Hippocampal formation (tissue), 2 donors: ENCODE data around the gene PYROXD2.

ENCODE experiments used
- DNase-seq, 2 donors: peaks; one replicate each; lab custom pipeline; 2025; lab: John Stamatoyannopoulos, UW

PYROXD2 gene

DNA sequence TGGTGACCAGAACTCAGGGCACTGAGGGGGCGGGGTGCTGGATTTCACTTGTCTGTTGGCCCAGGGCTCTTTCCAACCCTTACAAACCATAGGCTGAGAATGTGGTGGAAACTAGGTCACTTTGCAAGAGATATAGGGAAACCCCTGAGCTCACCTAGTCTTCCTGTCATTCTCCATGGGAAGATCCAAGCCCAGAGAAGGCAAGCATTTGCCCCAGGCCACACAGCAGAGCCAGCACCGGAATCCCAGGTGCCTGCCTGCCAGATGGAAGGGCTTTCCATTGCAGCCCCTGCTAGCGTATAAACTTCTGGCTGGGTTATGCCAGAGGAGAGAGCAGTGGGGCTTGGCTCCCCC, 427 bp downstream of the PYROXD2 start:
- DNase-seq = no peak

DNA sequence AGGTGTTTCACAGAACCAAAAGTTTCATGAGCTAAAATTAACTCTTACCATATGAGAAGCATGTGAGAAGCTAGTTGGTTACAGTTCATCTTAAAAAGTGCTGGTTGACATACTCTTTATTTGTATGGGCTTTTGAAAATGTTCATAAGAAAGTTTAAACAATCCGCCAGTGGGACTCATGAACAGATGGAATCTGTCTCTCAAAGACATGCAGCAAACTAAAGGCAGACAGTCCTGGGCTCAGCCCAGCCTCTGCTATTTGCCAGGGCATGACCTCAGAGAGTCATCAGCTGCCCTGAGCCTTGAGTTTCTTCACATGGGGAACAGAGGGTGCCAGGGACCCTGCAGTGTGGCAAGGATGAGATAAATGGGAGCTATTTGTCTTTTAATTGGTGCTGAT, 3.2 kb downstream of the PYROXD2 start:
- no peak for DNase-seq

DNA sequence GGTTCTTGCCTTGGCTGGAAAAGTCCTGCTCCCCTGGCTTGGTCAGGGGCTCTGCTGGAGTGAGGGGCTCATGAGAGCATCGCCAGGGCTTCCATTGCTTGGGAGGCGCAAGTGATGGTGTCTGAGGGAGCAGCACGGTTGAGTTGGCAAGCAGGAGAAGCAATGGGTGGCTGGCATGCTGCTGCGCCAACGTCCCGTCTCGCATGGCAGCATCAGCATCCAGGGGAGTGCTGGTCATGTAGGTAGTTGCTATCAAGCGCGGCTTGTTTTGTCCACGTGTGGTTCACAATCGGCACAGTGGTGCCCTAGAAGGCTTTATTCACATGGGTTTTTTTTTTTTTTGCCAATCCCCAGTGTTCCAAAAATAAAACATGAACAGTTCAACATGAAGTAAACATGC, 3.8 kb downstream of the PYROXD2 start:
- DNase-seq = no peak

DNA sequence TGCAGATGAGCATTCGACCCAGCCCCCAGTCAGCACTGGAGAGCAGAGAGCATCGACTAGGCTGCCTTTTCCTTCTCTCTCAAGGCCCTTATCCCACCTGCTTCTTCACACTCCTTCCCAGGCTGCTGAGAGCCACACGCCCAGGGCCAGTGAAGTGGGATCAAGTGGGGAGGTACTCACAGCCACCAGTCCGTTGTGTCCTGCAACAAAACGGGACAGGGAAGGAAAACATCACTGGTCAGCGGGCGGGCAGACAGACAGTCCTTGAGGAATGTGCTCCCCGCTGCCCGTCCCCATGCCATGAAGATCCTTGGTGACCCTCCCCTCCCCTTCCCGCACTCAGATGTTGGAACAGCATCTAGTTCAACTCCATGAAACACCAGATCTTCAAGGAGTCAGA, 4.2 kb downstream of the PYROXD2 start:
- no peak for DNase-seq

DNA sequence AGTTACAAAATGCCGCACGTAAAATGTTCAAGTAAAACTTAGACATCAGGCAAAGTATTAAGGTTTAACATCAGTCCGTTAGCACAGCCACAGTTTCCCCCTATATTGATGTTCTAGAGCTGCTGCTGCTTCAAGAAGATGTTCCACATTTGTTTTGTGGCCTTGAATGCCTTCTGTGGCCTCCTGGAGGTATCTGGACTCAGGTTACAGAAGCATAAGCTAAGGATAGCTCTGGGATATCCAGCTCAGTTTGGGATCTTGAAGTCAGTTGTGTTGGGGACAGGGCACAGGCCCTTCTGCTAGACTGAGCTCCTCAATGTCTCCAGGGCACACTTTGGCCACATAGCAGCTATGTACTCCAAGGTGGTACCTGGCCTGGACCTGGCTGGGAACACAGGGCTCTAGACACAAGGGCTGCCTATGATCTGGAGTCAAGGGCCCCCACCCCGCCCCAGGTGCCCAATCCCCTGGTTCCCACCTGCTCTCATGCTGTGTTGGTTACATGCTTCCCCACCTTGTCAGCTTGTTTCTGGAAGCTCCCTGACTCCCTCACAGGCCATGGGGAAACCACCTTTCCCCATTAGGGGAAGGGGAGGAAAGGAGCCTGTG, 4.7 kb downstream of the PYROXD2 start:
- no peak for DNase-seq

DNA sequence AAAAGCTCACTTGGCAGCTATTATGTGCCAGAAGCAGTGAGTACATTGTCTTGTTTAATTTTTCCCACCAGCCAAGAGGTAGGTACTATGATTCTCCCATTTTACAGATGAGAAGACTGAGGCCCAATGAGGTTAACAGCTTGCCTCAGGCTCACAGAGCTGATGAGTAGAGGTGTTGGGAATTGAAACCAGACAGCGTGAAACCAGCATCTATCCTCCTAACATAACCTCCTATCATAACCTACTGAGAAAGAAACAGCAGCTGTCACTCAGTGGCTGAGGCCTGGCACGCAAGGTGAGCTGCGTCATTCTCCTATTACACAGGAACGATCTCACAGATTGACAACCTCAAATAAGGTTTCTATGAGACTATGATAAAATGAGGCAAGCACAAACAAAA, 6.2 kb downstream of the PYROXD2 start:
- no peak for DNase-seq

DNA sequence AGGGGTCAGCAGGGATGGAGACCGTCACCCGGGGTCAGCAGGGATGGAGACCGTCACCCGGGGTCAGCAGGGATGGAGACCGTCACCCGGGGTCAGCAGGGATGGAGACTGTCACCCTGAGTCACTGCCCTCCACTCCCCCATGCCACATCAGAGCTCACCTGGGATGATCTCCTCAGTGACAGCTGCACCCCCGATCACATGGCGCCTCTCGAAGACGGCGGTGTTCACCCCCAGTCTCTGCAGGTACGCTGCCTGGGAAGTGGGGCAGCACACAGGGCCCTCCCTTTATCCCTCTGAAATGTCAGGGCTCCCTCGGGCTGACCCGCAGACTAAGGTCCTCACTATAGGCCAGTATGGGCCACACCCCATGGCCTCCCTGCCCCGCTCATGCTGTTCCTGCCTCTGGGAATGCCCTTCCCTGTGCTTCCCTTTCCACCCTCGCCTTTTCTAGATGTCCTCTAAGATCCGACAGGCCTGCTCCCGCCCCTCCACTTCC, 7.2 kb downstream of the PYROXD2 start:
- no peak for DNase-seq

DNA sequence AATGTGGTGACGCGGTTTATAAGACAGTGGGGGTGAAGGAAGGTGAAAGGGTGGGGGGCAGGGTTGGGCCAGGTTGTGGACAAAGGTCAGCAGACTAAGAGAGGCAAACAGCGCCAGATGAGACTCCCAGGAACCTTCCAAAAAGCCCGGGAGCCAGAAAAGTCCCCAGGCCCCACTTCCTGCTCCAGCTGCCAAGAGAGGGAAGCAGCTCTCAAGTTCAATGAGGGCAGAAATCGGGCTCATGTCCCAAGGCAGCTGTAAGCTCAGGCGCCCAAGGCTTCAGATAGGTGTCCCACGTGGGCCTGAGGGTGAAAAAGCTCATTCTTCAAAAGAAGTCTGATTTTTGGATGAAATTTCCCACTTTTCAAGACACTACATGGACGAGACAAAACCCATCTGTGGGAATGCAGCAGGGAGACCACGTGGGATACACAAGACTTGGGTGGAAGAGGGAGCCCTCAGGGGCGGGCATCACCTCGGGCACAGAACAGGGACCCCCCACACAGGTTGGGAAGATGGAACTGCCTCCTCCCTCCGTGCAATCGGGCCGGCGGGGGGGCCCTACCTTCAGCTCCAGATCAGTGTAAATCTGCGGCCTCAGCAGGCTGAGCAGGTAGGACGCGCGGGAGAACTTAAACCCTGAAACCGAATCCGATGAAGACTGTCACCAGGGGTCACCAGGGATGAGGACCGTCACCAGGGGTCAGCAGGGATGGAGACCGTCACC, 7.8 kb downstream of the PYROXD2 start:
- DNase-seq = no peak

DNA sequence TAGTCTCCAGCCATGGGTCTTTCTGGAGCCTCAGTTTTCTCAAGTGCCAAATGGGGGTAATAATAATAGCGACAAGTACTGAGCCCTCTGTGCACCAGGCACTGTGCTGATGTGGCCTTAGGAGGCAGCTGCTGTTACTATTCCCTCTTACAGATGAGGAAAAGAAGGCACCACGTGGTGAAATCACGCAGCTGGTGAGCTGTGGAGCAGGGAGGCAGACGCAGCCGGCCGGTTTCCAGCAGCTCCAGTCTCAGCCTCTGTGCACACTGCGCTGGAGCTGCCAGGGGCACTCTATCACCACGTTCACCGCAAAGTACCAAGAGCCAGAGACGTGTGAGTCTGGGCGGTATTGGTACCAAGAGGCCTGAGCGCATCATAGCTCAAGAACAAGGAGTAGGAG, 9.6 kb downstream of the PYROXD2 start:
- peak in 1 of 2 donors; percentile 20 for DNase-seq

DNA sequence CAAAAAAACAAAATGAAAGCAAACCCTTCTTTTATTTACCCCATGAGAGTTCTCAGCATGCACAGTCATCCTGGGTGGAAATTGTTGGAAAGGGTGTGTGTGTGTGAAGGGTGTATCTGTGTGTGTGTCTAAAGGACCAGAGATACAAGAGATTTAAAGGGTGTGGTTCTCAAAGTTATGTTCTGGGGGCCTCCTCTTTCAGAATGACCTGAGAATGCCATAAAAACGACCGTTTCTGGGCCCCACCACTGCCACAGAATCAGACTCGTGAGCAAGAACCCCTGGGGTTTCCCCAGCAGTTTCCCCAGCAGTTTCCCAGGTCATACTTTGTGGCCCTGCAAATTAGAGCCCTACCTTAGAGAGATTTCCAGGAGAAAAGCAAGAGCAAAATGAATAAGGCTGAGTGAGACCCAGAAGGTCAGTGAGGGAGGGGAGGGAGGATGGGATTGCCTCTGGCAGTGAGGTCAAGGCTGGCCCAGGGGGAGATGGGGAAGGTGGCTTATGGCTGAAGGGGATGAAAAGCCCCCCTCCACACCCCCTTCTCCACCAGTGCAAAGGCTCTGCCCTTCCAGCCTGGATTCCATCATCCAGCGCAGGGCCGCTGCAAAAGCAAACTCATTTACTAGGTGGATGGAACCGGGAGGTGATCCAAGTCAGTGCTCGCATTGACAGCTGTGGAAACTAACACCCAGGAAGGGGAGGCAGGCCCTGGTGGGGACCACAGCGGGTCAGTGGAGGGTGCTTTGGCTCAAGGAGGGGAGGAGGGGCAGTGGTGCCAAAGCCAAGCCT, 10.2 kb downstream of the PYROXD2 start:
- no peak for DNase-seq

DNA sequence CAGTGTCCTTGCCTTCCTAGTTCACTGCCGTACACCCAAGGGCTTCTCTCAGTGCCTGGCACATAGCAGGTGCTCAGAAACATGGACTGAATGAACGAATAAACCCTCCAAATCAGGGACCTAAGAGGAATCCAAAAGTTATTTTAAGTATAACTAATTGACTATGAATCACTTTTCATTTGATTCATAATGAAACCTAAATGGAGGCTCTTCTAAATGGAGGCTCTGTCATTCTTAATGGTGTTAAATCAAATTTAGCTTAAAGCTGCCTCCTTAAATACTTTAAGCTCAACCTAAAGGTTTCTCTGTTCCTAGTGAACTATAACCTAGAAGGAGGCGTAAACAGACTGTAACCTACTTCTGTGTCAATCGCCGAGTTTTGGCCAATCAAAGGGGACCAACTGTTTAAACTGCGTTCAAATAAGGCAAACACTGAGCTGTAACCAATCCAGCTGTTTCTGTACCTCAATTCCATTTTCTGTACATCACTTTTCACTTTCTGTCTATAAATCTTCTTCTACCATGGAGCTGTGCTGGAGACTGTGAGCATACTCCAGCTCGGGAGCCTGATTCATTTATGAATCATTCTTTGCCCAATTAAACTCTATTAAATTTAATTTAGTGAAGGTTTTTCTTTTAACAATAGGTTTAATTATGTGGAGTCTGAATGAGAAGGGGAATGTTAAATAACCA, 11.0 kb downstream of the PYROXD2 start:
- no peak for DNase-seq

DNA sequence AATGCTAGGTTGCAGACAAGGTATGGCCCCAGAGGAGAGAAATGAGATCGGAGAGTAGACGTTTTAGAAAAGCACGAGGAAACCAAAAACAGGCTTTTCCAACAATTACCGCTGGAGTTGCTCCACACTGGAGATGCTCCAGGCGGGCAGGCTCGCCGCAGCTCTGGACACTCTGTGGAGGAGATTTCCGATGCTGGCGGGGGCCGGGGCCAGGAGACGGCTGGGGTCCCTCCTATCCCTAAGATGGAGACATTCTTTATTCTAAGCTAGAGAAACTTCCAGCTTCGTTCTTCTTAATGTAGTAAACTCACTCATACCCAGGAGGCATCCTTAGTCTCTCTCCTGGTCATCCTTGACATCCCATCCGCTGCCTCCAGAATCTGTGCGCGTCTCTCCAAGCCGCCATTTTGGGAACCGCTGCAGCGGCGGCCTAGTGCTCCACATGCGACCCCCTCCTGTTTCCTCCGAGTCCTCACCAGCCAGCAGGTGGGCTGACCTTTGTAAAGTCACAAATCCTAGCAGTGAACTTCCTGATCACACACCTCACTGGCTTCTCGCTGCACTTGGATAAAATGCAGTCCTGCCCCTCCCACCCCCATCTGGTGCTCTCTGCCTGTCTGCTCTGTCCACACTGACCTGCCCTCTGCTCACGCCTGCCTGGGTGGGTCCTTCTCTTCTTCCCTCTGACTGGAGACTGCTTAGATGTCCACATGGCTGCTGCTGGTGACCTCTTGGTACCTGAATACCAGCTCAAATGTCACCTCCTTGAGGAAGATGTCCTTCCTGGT, 11.9 kb downstream of the PYROXD2 start:
- DNase-seq = no peak

DNA sequence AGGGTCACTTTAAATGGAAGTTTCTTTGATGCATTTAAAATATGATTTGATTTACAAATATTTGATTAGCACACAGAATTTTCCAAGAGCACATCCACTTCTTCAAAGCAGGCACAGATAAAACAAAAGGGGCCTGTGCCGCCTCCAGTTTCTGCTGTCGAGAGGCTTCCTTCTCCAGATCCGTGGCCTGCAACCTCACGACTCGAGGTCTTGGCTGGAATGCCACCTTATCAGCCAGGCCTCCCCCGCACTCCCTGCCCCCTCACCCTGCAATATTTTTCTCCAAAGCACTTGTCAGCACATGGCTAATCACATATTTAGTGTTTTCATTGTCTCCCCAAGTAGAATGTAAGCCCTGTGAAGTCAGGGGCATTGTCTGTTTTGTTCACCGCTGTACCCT, 12.5 kb downstream of the PYROXD2 start:
- no peak for DNase-seq

DNA sequence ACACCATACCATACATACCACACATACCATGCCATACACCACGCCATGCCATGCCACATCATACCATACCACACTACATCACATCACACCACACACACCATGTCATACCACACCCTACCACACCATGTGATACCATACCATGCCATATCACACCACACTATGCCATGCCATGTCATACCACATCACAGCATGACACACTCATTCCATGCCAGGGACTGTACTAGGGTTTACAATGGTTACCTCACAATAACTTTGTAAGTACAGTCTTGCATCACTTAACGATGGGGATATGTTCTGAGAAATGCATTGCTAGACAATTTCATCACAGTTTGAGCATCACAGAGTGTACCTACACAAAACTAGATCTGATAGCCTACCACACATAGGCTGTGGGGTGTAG, 14.5 kb downstream of the PYROXD2 start:
- no peak for DNase-seq

DNA sequence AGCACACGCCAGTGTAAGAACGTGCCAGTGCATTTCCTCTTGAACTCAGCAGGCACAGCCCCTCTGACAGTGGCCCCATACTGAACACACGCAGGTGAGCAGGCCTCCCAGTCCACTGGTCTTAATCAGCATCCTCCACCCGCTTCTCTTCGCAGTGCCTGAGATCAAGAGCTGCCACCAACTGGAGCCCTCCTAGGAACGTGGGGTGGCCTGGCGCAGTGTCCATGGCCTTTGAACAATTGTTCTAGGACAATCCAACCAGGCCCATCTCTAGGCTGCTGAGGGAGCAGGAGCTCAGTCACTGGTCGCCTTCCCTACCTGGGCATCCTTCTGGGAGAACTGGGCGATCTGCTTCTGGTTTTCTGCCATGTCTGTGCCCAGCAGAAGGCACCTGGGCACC, 15.2 kb downstream of the PYROXD2 start:
- DNase-seq = no peak

DNA sequence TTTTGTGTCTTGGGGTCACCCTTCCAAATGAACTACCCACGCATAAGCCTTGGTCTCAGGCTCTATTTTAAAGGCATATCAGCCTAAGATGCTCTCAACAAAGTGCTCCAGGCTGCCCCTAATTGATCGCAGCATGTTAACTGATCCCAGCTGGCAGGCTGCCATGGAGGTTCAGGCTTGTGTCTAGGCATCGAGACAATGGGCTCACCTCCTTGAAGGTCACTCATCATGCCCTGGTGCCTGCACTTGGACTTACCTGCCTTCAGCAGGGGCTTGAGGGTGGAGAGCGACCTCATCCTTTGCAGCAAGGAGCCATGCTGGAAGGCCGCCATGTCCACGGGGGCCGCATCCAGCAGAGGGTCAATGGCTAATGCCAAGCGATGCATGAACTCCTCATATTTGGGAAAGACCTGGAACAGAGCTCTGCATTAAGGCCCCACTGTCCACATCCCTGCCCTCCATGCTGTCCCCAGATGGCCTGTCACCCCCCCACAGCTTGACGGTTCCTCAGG, 17.8 kb downstream of the PYROXD2 start:
- DNase-seq = no peak

DNA sequence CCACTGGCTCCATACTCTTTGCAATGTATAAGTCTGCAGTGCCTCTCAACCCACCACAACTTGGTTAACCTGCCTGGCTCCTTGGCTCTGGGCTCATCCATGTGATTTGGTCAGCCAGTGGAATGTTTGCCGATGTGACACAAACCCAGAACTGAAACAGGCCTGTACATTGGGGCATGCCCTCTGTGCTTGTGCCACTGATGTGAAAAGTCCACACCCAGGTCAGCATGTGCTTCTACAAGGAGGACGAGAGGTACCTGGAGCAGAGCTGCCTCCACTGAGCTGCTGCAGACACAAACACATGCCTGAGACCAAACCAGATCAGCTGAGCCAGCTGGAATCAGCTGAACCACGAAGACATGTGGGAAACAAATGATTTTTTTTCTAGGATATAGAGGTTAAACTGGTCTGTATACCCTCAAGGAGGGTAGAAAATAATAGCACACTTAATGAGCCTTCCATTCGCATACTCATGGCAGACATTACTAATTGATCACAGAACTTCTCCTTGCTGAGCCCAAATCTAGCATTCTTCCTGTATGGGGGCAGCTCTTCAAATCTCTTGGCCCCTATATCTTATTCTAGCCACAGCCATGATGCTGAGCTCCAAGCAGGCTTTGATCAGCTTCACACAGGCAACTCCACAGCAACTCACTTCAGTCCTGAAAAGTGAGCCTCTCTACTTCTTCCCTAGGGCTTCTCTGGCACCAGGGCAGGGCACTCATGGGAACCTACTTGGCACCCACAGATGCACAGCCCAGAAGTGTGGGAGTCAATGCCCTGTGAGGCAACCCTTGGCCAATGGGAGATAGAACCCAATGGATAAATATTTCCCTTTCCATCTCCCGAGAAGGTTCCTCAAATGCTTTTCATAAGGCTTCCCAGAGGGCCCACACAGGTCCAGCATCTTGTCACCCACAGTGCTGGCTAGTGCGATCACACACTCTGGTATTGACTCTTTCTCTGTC, 18.6 kb downstream of the PYROXD2 start:
- no peak for DNase-seq

DNA sequence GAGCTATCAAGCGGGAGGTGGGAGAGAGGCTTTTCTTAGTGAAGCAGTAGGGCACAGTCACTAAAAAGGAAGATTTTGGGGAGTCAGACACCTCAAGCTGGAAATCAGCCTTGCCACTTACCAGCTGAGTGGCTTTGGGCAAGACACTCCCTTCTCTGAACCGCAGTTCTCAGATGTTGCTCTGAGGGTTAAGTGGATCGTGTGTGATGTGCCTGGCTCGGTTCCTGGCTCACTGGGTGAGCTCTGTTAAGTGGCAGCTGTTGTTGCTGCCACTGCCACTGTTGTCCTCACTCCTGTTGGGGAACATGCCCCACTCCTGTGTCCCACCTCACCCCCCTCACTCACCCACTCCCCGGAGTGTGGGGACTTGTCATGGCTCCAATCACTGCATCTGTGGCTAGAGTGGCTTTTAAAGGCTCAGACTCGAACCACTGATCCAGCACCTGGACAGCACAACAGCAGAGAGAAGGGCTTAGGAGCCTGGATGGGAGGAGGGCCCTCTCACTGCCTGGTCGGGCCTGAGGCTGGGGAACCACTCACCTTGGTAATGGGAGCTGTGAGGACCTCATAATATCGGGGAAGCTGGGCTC, 20.0 kb downstream of the PYROXD2 start:
- no peak for DNase-seq

DNA sequence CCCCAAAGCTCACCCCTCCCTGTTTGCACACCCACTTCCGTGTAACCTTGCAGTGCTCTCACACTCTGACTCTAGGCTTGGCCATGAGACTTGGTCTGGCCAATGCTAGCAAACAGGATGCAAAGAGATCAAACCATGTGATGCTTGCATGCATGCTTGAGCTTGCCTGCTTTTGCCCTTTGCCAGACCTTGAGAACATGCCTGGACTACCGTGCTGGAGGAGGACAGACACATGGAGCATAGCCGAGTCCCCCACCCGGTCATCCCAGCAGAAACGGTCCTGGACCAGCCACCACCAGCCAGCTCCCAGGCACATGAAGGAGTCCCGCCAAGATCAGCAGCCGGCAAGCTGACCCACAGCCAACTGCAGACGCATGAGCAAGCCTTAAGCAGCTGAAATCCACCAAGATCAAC, 23.4 kb downstream of the PYROXD2 start:
- peak in 1 of 2 donors; percentile 19 for DNase-seq

DNA sequence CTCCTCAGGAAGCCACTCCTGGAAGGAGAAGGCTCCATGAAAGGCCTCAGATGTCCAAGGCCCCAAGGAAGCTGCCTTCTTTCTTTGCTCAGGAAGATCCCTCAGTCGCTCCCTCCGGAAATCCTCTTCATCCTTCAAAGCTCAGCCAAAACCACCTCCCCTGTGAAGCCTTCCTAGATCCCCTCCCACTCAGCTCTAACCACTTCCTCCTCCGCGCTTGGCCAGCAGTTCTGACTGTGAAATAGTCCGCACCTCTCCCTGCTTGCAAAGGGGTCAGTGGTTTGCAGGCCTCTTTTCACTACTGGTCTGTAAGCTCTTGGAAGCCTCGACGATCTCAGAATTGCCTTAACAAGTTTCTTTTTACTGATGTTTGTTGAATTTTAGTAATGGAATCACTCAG, 23.9 kb downstream of the PYROXD2 start:
- no peak for DNase-seq
